Liver (tissue), 9 donors: ENCODE results near the gene P4HA2. TPM values are rescaled to one million over a fixed set of nuclear protein-coding genes. Genes with fewer than 3 reads are reported as not detected.

ENCODE experiments used
- DNase-seq: peaks from one replicate; pipeline ENCODE4 v3.0.0-alpha.2; 2017; ENCODE audit warnings: low spot score
- H3K27ac ChIP-seq, 2 donors: one replicate each; pipeline ENCODE4 v1.7.0; 2013; ENCODE audit warnings: inconsistent platforms in 2 of 2, low read length in 2 of 2, control low read depth in 1 of 2, low read depth in 1 of 2, mild to moderate bottlenecking in 1 of 2
- H3K27me3 ChIP-seq, 4 donors: one replicate each; pipeline versions ENCODE4 v1.6.1 to v1.7.0; 2013; ENCODE audit warnings: low read length in 3 of 4, inconsistent platforms in 1 of 4, mild to moderate bottlenecking in 1 of 4, moderate library complexity in 1 of 4; ENCODE audit not compliant: control insufficient read depth in 4 of 4, insufficient read depth in 4 of 4
- H3K36me3 ChIP-seq, 4 donors: one replicate each; pipeline versions ENCODE4 v1.6.1 to v1.7.0; 2013; ENCODE audit warnings: low read length in 3 of 4, mild to moderate bottlenecking in 3 of 4, low read depth in 1 of 4, moderate library complexity in 1 of 4; ENCODE audit not compliant: control insufficient read depth in 4 of 4, insufficient read depth in 3 of 4
- H3K4me1 ChIP-seq, 4 donors: one replicate each; pipeline versions ENCODE4 v1.6.1 to v1.7.0; 2013; ENCODE audit warnings: low read length in 3 of 4, mild to moderate bottlenecking in 3 of 4, moderate library complexity in 1 of 4; ENCODE audit not compliant: control insufficient read depth in 4 of 4, insufficient read depth in 4 of 4
- H3K4me3 ChIP-seq, 3 donors: one replicate each; pipeline versions ENCODE4 v1.6.1 to v1.7.0; 2013; ENCODE audit warnings: low read length in 3 of 3, control low read depth in 1 of 3, low read depth in 1 of 3, mild to moderate bottlenecking in 1 of 3
- H3K9ac ChIP-seq, 2 donors: one replicate each; pipeline ENCODE4 v1.7.0; 2013; ENCODE audit warnings: low read length in 2 of 2, mild to moderate bottlenecking in 2 of 2, moderate library complexity in 2 of 2, control low read depth in 1 of 2, low read depth in 1 of 2
- H3K9me3 ChIP-seq, 4 donors: one replicate each; pipeline versions ENCODE4 v1.6.1 to v1.7.0; 2013; ENCODE audit warnings: low read length in 3 of 4; ENCODE audit not compliant: control insufficient read depth in 4 of 4
- ATF3 ChIP-seq: IDR thresholded peaks from 2 replicates; pipeline ENCODE4 v1.6.1; 2016; ENCODE audit warnings: antibody characterized with exemption
- CTCF ChIP-seq: fragments of 150-350 bp; IDR thresholded peaks from 2 replicates; pipeline ENCODE4 v1.5.1; 2017; ENCODE audit warnings: improper control_type of control experiment, low read depth, low read length; ENCODE audit not compliant: missing input control
- EGR1 ChIP-seq, 2 donors: IDR thresholded peaks; 2 replicates each; pipeline ENCODE4 v1.6.1; 2016 to 2018; ENCODE audit warnings: antibody characterized with exemption in 2 of 2, low read depth in 2 of 2
- FOXA1 ChIP-seq: IDR thresholded peaks from 2 replicates; pipeline ENCODE4 v1.6.1; 2016; ENCODE audit warnings: antibody characterized with exemption
- GABPA ChIP-seq, 2 donors: IDR thresholded peaks in 1 of 2; conservative IDR thresholded peaks in 1 of 2; 2 replicates each; pipeline ENCODE4 v1.6.1; 2016; ENCODE audit warnings: antibody characterized with exemption in 2 of 2, mild to moderate bottlenecking in 1 of 2, moderate library complexity in 1 of 2
- HNF4A ChIP-seq, 2 donors: conservative IDR thresholded peaks; 2 replicates each; pipeline ENCODE4 v1.6.1; 2016; ENCODE audit warnings: antibody characterized with exemption in 2 of 2, mild to moderate bottlenecking in 2 of 2
- JUND ChIP-seq, 2 donors: IDR thresholded peaks; 2 replicates each; pipeline ENCODE4 v1.6.1; 2016; ENCODE audit warnings: antibody characterized with exemption in 2 of 2
- MAX ChIP-seq: IDR thresholded peaks from 2 replicates; pipeline ENCODE4 v1.6.1; 2016; ENCODE audit warnings: antibody characterized with exemption
- NR2F2 ChIP-seq: IDR thresholded peaks from 2 replicates; pipeline ENCODE4 v1.6.1; 2016; ENCODE audit warnings: antibody characterized with exemption
- RAD21 ChIP-seq, 2 donors: IDR thresholded peaks; 2 replicates each; pipeline ENCODE4 v1.6.1; 2016; ENCODE audit warnings: antibody characterized with exemption in 2 of 2, mild to moderate bottlenecking in 2 of 2
- REST ChIP-seq: IDR thresholded peaks from 2 replicates; pipeline ENCODE4 v1.6.1; 2016; ENCODE audit warnings: antibody characterized with exemption, mild to moderate bottlenecking
- RXRA ChIP-seq, 2 donors: IDR thresholded peaks; 2 replicates each; pipeline ENCODE4 v1.6.1; 2017 to 2018; ENCODE audit warnings: antibody characterized with exemption in 2 of 2, mild to moderate bottlenecking in 1 of 2
- SP1 ChIP-seq: IDR thresholded peaks from 2 replicates; pipeline ENCODE4 v1.6.1; 2018; ENCODE audit warnings: antibody characterized with exemption, mild to moderate bottlenecking
- TAF1 ChIP-seq: conservative IDR thresholded peaks from 2 replicates; pipeline ENCODE4 v1.6.1; 2016; ENCODE audit warnings: antibody characterized with exemption, mild to moderate bottlenecking
- WGBS: extraction: QIAGEN DNeasy Blood & Tissue Kit; methylation state at CpG from one replicate; pipeline ENCODE4 v1.1.7; 2013; 5-methylcytosine and 5-hydroxymethylcytosine counted together
- polyA plus RNA-seq, 2 donors: library from polyadenylated mRNA; stranded (reverse) in 1 of 2; unstranded in 1 of 2; fragments of 200-250 nt in 1 of 2; fragments of >200 nt in 1 of 2; fragmentation: Nextera tagmentation in 1 of 2; extraction: Ambion mirVana in 1 of 2; gene quantifications; one replicate each; pipeline versions ENCODE4 v1.2.1 to v1.2.3, GENCODE V29; 2013 to 2015
- total RNA-seq, 2 donors: library from RNA; depleted of rRNA; stranded (reverse); fragments of >200 nt; gene quantifications; one replicate each; pipeline ENCODE4 v1.2.3, GENCODE V29; 2014
- donor health status: healthy.
- donor health status: healthy.
- donor health status: healthy.
- donor health status: healthy.
- donor health status: healthy.

P4HA2 gene
- total and polyA plus RNA-seq, 4 donors, result 4.6 to 7.9 (median 6.1) TPM

GRCh38 chr5:132223861-132224260 is 3.8 kb downstream of the P4HA2 start:
- no peak for DNase-seq
- no peak for TF ChIP-seq REST
- Histone ChIP-seq H3K9ac (no peak overlapping the region), H3K4me1 (peaks cover 0 to 10% (median 3%) of the 10 kb centered on the region in 4 donors), H3K36me3 (no peaks in the 10 kb centered on the region), H3K27me3 (no peaks in the 10 kb centered on the region), H3K27ac (no peak overlapping the region), H3K9me3 (no peaks in the 10 kb centered on the region), H3K4me3 (no peak overlapping the region)
- WGBS, result 91% methylated on average over 2 of the region's 2 CpGs

- H3K4me1 ChIP-seq, result peaks cover 0 to 5% (median under 1%) of the 10 kb centered on the region in 4 donors
- no peak overlapping the region for H3K4me3 ChIP-seq
- WGBS, result 97% methylated on average over 3 of the region's 3 CpGs
- no peak for DNase-seq
- TF ChIP-seq JUND (IDR thresholded peaks at IDR 0.05) (no peak), CTCF (no peak), RXRA (IDR thresholded peaks at IDR 0.05) (no peak), REST (no peak), TAF1 (no peak), SP1 (no peak), FOXA1 (no peak), MAX (no peak), RAD21 (IDR thresholded peaks at IDR 0.05) (no peak), GABPA (IDR thresholded peaks at IDR 0.05 in 1 of 2, conservative IDR thresholded peaks at IDR 0.05 in 1 of 2) (no peak), ATF3 (no peak), HNF4A (conservative IDR thresholded peaks at IDR 0.05) (no peak), EGR1 (IDR thresholded peaks at IDR 0.05; ENCODE audit: low read depth in 2 of 2) (no peak), NR2F2 (no peak)
- no peaks in the 10 kb centered on the region for H3K27me3 ChIP-seq
- H3K9ac ChIP-seq, result no peak overlapping the region
- H3K9me3 ChIP-seq, result no peaks in the 10 kb centered on the region
- peaks cover 0 to under 1% (median 0%) of the 10 kb centered on the region in 4 donors for H3K36me3 ChIP-seq
- H3K27ac ChIP-seq, result no peak overlapping the region
These were observed 5.0 kb downstream of the P4HA2 start for GRCh38 chr5:132222649-132223038.
